Fibroblast of lung (primary cell): Measurements from ENCODE around the gene LRP1-AS.

ENCODE experiments used
- CTCF ChIP-seq, 2 donors: IDR thresholded peaks in 1 of 2; conservative IDR thresholded peaks in 1 of 2; 1 replicate in 1 of 2; 2 replicates in 1 of 2; pipeline ENCODE4 v1.5.1; 2011 to 2012; ENCODE audit warnings: low read length in 2 of 2, control low read depth in 1 of 2, inconsistent platforms in 1 of 2, low read depth in 1 of 2, mild to moderate bottlenecking in 1 of 2
- EZH2 ChIP-seq: IDR thresholded peaks from 2 replicates; pipeline ENCODE4 v1.5.1; 2012; ENCODE audit warnings: low read length, control low read depth, mild to moderate bottlenecking; ENCODE audit errors: missing control alignments

- TF ChIP-seq CTCF (conservative IDR thresholded peaks at IDR 0.05 in 1 of 2, IDR thresholded peaks at IDR 0.05 in 1 of 2; ENCODE audit: low read depth in 1 of 2, low read length in 2 of 2) (no peak), EZH2 (no peak)
Observed at GRCh38 chr12:57170927-57171326, 23.5 kb upstream of the LRP1-AS start.
